OCI-LY7 (cell line): ENCODE measurements around the gene MEGF8.

Experiments used
- EZH2phosphoT487 ChIP-seq: fragments of 200-600 bp; sonication (generic); IDR thresholded peaks from 2 replicates; pipeline ENCODE4 v1.6.1; 2018; ENCODE audit warnings: low read depth, borderline replicate concordance, mild to moderate bottlenecking, mixed run types, antibody characterized with exemption, low read length, moderate library complexity, mixed read lengths
- TF ChIP-seq, protein P1 (sequence below): fragments of 200-600 bp; sonication (generic); conservative IDR thresholded peaks from 2 replicates; pipeline ENCODE4 v1.5.1; 2014; ENCODE audit warnings: mild to moderate bottlenecking, antibody characterized with exemption, low read length, moderate library complexity, mixed read lengths

DNA sequence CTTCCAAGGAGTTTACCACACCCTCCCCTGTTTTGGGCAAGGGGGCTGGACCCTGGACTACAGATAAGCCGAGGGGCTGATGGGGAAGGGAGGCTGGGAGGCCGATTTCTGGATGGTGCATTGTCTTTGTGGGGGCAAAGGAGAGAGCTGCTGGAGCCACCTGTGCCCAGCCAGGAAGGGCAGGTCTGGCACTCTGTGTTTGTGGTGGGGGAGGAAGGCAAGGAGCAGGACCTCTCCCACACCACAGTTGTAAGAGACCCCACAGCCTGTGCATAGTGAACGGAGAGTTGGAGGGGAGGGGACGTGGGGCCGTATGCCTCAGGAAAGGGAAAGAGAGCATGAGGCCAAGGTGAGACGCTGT lies 39.5 kb upstream of the MEGF8 start:
- TF ChIP-seq, protein P1, sequence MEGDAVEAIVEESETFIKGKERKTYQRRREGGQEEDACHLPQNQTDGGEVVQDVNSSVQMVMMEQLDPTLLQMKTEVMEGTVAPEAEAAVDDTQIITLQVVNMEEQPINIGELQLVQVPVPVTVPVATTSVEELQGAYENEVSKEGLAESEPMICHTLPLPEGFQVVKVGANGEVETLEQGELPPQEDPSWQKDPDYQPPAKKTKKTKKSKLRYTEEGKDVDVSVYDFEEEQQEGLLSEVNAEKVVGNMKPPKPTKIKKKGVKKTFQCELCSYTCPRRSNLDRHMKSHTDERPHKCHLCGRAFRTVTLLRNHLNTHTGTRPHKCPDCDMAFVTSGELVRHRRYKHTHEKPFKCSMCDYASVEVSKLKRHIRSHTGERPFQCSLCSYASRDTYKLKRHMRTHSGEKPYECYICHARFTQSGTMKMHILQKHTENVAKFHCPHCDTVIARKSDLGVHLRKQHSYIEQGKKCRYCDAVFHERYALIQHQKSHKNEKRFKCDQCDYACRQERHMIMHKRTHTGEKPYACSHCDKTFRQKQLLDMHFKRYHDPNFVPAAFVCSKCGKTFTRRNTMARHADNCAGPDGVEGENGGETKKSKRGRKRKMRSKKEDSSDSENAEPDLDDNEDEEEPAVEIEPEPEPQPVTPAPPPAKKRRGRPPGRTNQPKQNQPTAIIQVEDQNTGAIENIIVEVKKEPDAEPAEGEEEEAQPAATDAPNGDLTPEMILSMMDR, result no peak
- no peak for TF ChIP-seq EZH2phosphoT487
